Activated naive CD4-positive, alpha-beta T cell treated with anti-CD3 and anti-CD28 coated beads, Interleukin-2, amount 10 ng/mL, durations not matched to agents 5 hours and 36 hours (primary cell): ENCODE measurements around the gene ZFTA. TPM values are rescaled to one million over a fixed set of nuclear protein-coding genes. Genes with fewer than 3 reads are reported as not detected.

Source experiments
- total RNA-seq, 2 experiments: library from RNA; stranded (reverse); gene quantifications; one replicate each; pipeline ENCODE4 v1.2.3, GENCODE V29; 2021

Gene ZFTA
- total RNA-seq: 1 to 10 TPM; 1.7 to 2.0 TPM

DNA sequence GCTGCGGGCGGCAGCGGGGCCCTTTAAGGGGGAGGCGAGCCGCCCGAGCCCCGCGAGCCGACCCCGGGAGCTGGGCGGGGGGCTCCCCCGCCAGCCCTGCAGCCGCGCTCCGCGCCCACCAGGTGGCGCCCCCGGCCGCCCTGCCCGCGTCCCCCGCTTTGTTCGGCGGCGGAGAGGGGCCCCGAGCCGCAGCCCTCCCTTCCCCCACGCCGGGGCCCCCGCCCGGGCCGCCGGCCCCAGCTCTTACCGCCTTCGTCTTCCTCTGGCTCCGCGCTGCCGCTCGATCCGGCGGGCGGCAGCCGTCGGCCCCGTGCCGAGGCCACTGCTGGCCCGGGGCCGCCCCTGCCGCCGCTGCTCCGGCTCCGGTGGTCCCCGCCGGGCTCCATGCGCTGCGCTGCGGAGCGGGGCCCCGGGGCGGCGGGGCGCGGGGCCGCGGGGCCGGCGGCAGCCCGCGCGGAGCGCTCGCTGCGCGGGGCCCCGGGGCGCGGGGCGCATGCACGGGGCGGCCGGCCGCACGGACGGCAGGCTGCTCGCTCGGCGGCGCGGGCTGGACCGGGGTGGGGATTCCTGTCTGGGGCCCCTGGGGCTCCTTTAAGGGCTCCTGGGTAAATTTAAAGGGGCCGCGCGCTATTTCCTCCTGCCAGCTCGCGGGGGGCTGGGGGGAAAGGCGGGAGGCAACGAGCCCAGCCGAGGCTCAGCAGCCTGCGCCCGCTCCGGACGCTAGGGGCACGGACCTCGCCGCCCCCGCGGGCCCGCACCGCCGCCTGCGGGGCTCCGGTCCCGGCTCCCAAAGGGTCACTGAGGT is at the start of gene ZFTA:
TSS of gene ZFTA (minus strand) at position 539 of the 805 bp plus-strand sequence. CDS start at position 386, 153 bp downstream.

DNA sequence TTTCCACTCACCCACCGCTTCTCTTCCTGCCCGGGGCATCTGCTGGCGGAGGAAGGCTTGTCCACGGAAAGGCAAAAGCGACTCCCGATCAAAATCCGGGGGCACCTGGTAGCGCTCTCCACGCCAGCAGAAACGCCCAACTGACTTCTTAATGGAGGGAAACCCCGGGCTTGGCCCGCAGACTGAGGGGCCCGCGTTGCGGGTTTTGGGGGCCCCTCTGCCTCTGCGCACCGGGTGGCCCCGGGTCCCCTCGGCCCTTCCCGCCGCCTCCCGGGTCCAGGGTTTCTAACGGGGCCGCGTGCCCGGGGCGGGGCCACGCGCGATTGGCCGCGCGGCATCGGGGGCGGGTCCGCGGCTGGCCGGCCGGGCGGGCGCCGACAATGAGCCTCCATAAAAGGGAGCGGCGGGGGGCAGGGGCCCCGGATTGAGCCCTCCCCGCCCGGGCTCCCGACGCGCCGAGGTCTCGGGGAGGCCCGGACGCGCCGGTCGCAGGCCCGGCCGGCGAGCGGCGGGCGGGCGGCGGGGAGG is 44.5 kb upstream of the ZFTA start, which contains the start of gene SPINDOC:
TSS of gene SPINDOC (plus strand) at position 422 of the 528 bp plus-strand sequence. CDS start 231 bp downstream, outside the sequence.

Other genes starting within 250 kb of the ZFTA start
- 100 to 1,000 TPM; 128 to 136 TPM for gene PLAAT4, start 232.0 kb downstream of the ZFTA start, total RNA-seq
- gene PLAAT2, start 205.4 kb downstream of the ZFTA start, total RNA-seq: under 1 TPM in 1 of 2 experiments, not detected in 1; 0.28 TPM
- gene PLAAT3, start 154.3 kb downstream of the ZFTA start, total RNA-seq: 1 to 10 TPM; 2.7 to 3.0 TPM
- 10 to 100 TPM; 38.2 to 39.0 TPM for gene ATL3, start 97.4 kb downstream of the ZFTA start, total RNA-seq
- 10 to 100 TPM; 59.6 to 67.7 TPM for gene RTN3, start 87.3 kb downstream of the ZFTA start, total RNA-seq
- gene SPINDOC, start 44.7 kb upstream of the ZFTA start, total RNA-seq: 10 to 100 TPM; 28.7 to 31.4 TPM
- gene MARK2, start 70.3 kb upstream of the ZFTA start, total RNA-seq: 10 to 100 TPM; 62.5 to 65.1 TPM
- under 1 TPM; 0.30 to 0.46 TPM for gene RCOR2, start 148.4 kb upstream of the ZFTA start, total RNA-seq
- 10 to 100 TPM; 34.8 to 37.4 TPM for gene NAA40, start 170.2 kb upstream of the ZFTA start, total RNA-seq
- 100 to 1,000 TPM; 327 to 397 TPM for gene COX8A, start 205.8 kb upstream of the ZFTA start, total RNA-seq
- gene OTUB1, start 217.7 kb upstream of the ZFTA start, total RNA-seq: 10 to 100 TPM; 80.0 to 80.1 TPM